H9 (cell line): ENCODE results near the gene NINL. TPM values are rescaled to one million over a fixed set of nuclear protein-coding genes. Genes with fewer than 3 reads are reported as not detected.

Experiments used
- DNase-seq: peaks from one replicate; pipeline ENCODE4 v3.0.0-alpha.2; 2017
- H2AFZ ChIP-seq: one replicate; pipeline ENCODE4 v1.6.1; 2013; ENCODE audit warnings: mild to moderate bottlenecking, low read length, control low read depth, moderate library complexity
- H2AK5ac ChIP-seq: 2 replicates; pipeline ENCODE4 v1.6.1; 2013; ENCODE audit warnings: low read length, control low read depth, mixed read lengths; ENCODE audit not compliant: insufficient read length
- H2BK120ac ChIP-seq: one replicate; pipeline ENCODE4 v1.6.1; 2013; ENCODE audit warnings: low read depth, mild to moderate bottlenecking, low read length, control low read depth, inconsistent platforms; ENCODE audit not compliant: poor library complexity, severe bottlenecking
- H2BK12ac ChIP-seq: 2 replicates; pipeline ENCODE4 v1.6.1; 2013; ENCODE audit warnings: low read length, control low read depth, mixed read lengths, low read depth; ENCODE audit not compliant: insufficient read length
- H2BK15ac ChIP-seq: 2 replicates; pipeline ENCODE4 v1.6.1; 2013; ENCODE audit warnings: low read depth, low read length, control low read depth
- H2BK20ac ChIP-seq: one replicate; pipeline ENCODE4 v1.6.1; 2013; ENCODE audit warnings: low read depth, mild to moderate bottlenecking, low read length, control low read depth, inconsistent platforms; ENCODE audit not compliant: poor library complexity, severe bottlenecking
- H2BK5ac ChIP-seq: 2 replicates; pipeline ENCODE4 v1.6.1; 2013; ENCODE audit warnings: low read length, control low read depth, mixed read lengths; ENCODE audit not compliant: insufficient read length
- H3K14ac ChIP-seq: 2 replicates; pipeline ENCODE4 v1.6.1; 2013; ENCODE audit warnings: low read length, control low read depth; ENCODE audit not compliant: insufficient read depth
- H3K18ac ChIP-seq: 2 replicates; pipeline ENCODE4 v1.6.1; 2013; ENCODE audit warnings: low read depth, mild to moderate bottlenecking, mixed read lengths, low read length, control low read depth; ENCODE audit not compliant: insufficient read length
- H3K23ac ChIP-seq: 2 replicates; pipeline ENCODE4 v1.6.1; 2013; ENCODE audit warnings: low read length, control low read depth, mixed read lengths, low read depth; ENCODE audit not compliant: insufficient read length
- H3K23me2 ChIP-seq: 2 replicates; pipeline ENCODE4 v1.6.1; 2013; ENCODE audit warnings: low read depth, mild to moderate bottlenecking, mixed read lengths, low read length, control low read depth; ENCODE audit not compliant: insufficient read length, poor library complexity, severe bottlenecking
- H3K27ac ChIP-seq: 2 replicates; pipeline ENCODE4 v1.5.1; 2013; ENCODE audit warnings: low read length, control low read depth, mixed read lengths, low read depth; ENCODE audit not compliant: insufficient read length
- H3K27me3 ChIP-seq: 2 replicates; pipeline ENCODE4 v1.6.1; 2013; ENCODE audit warnings: low read length, control low read depth, inconsistent platforms; ENCODE audit not compliant: insufficient read depth
- H3K4ac ChIP-seq: 2 replicates; pipeline ENCODE4 v1.6.1; 2013; ENCODE audit warnings: low read depth, mild to moderate bottlenecking, control low read depth, inconsistent platforms, low read length, moderate library complexity
- H3K4me1 ChIP-seq: 2 replicates; pipeline ENCODE4 v1.6.1; 2013; ENCODE audit warnings: low read length, control low read depth, inconsistent platforms; ENCODE audit not compliant: insufficient read depth
- H3K4me2 ChIP-seq: 2 replicates; pipeline ENCODE4 v1.6.1; 2013; ENCODE audit warnings: low read length, control low read depth, mixed read lengths; ENCODE audit not compliant: insufficient read length, insufficient read depth
- H3K56ac ChIP-seq: 2 replicates; pipeline ENCODE4 v1.6.1; 2013; ENCODE audit warnings: low read depth, mild to moderate bottlenecking, mixed read lengths, low read length, control low read depth; ENCODE audit not compliant: insufficient read length
- H3K79me1 ChIP-seq: 2 replicates; pipeline ENCODE4 v1.6.1; 2013; ENCODE audit warnings: low read depth, mild to moderate bottlenecking, moderate library complexity, low read length, control low read depth, inconsistent platforms; ENCODE audit not compliant: insufficient read depth, poor library complexity, severe bottlenecking
- H3K79me2 ChIP-seq: 2 replicates; pipeline ENCODE4 v1.6.1; 2013; ENCODE audit warnings: low read length, control low read depth, inconsistent platforms; ENCODE audit not compliant: insufficient read depth
- H3K9ac ChIP-seq: 2 replicates; pipeline ENCODE4 v1.6.1; 2013; ENCODE audit warnings: low read length, control low read depth, mixed read lengths; ENCODE audit not compliant: insufficient read length; ENCODE audit errors: extremely low read depth
- H3K9me3 ChIP-seq: one replicate; pipeline ENCODE4 v1.6.1; 2013; ENCODE audit warnings: low read depth, low read length, inconsistent platforms; ENCODE audit not compliant: control insufficient read depth
- H3T11ph ChIP-seq: one replicate; pipeline ENCODE4 v1.6.1; 2013; ENCODE audit warnings: mild to moderate bottlenecking, low read length, control low read depth, inconsistent platforms
- H4K20me1 ChIP-seq: one replicate; pipeline ENCODE4 v1.6.1; 2013; ENCODE audit not compliant: control insufficient read depth, insufficient read length, insufficient read depth
- H4K5ac ChIP-seq: 2 replicates; pipeline ENCODE4 v1.6.1; 2013; ENCODE audit warnings: low read depth, mild to moderate bottlenecking, mixed read lengths, low read length, control low read depth; ENCODE audit not compliant: insufficient read length
- H4K8ac ChIP-seq: replicated peaks from 2 replicates; pipeline ENCODE4 v1.6.1; 2013; ENCODE audit warnings: low read length, control low read depth, mixed read lengths, low read depth; ENCODE audit not compliant: insufficient read length
- H4K91ac ChIP-seq: 2 replicates; pipeline ENCODE4 v1.6.1; 2013; ENCODE audit warnings: low read depth, mild to moderate bottlenecking, moderate library complexity, mixed read lengths, low read length, control low read depth; ENCODE audit not compliant: insufficient read length
- H3K27ac Mint-ChIP-seq, 3 experiments: 2 replicates in 2 of 3; 3 replicates in 1 of 3; pipeline ENCODE4 v1.8.0; 2020 to 2021; ENCODE audit warnings: mixed read lengths in 3 of 3, mild to moderate bottlenecking in 1 of 3, moderate library complexity in 1 of 3
- H3K27me3 Mint-ChIP-seq: 2 replicates; pipeline ENCODE4 v1.8.0; 2021; ENCODE audit warnings: low read depth, mild to moderate bottlenecking, moderate library complexity, mixed read lengths
- H3K36me3 Mint-ChIP-seq, 3 experiments: 2 replicates in 2 of 3; 3 replicates in 1 of 3; pipeline ENCODE4 v1.8.0; 2020 to 2021; ENCODE audit warnings: low read depth in 3 of 3, mixed read lengths in 3 of 3; ENCODE audit not compliant: insufficient read depth in 1 of 3
- H3K4me1 Mint-ChIP-seq, 2 experiments: 2 replicates each; pipeline ENCODE4 v1.8.0; 2020; ENCODE audit warnings: mixed read lengths in 2 of 2
- H3K4me3 Mint-ChIP-seq, 2 experiments: 2 replicates in 1 of 2; 3 replicates in 1 of 2; pipeline ENCODE4 v1.8.0; 2020 to 2021; ENCODE audit warnings: mild to moderate bottlenecking in 2 of 2, mixed read lengths in 2 of 2, moderate library complexity in 1 of 2
- H3K9me3 Mint-ChIP-seq, 2 experiments: 2 replicates in 1 of 2; 3 replicates in 1 of 2; pipeline ENCODE4 v1.8.0; 2020; ENCODE audit warnings: mild to moderate bottlenecking in 2 of 2, mixed read lengths in 2 of 2, moderate library complexity in 1 of 2
- CTCF ChIP-seq: fragments of 200-600 bp; sonication (generic); conservative IDR thresholded peaks from 3 replicates; pipeline ENCODE4 v1.8.0; 2021; ENCODE audit warnings: antibody characterized with exemption, mild to moderate bottlenecking
- WGBS: extraction: QIAGEN DNeasy Blood & Tissue Kit; methylation state at CpG from one replicate; pipeline ENCODE4 v1.1.7; 2013; ENCODE audit warnings: missing lambda C conversion rate, low lambda C conversion rate, mixed read lengths; ENCODE audit not compliant: insufficient read length; ENCODE audit errors: extremely low coverage; 5-methylcytosine and 5-hydroxymethylcytosine counted together
- total RNA-seq: library from RNA; stranded (reverse); gene quantifications from 2 replicates; pipeline ENCODE4 v1.2.1, GENCODE V29; 2021

NINL gene
- total RNA-seq, 1 experiment from 2014 or later = 34.3 TPM

GRCh38 chr20:25588491-25588890 lies 3.2 kb upstream of the NINL start:
- TF ChIP-seq CTCF = no peak
- Histone ChIP-seq H2BK5ac (no peak overlapping the region), H3K4ac (no peak overlapping the region), H2BK15ac (no peak overlapping the region), H3K4me2 (no peak overlapping the region), H4K5ac (no peak overlapping the region), H3K14ac (no peak overlapping the region), H4K8ac (no peak overlapping the region), H3K79me2 (peaks cover 2% of the 10 kb centered on the region; the same call in 1 of the 2 replicates), H3K27me3 (no peaks in the 10 kb centered on the region), H3K9me3 (no peaks in the 10 kb centered on the region), H3K9ac (no peak overlapping the region), H3K4me1 (no peaks in the 10 kb centered on the region), H3K23me2 (peaks cover 4% of the 10 kb centered on the region), H3K23ac (no peak overlapping the region), H3K79me1 (no peaks in the 10 kb centered on the region), H2BK20ac (no peak overlapping the region), H4K91ac (no peak overlapping the region), H3K27ac (no peak overlapping the region), H3K56ac (no peak overlapping the region), H2BK12ac (no peak overlapping the region), H4K20me1 (no peaks in the 10 kb centered on the region), H2AK5ac (no peak overlapping the region), H3K18ac (no peak overlapping the region), H2BK120ac (no peak overlapping the region), H2AFZ (no peak overlapping the region), H3T11ph (no peak overlapping the region)
- peaks cover 0 to 2% of the 10 kb centered on the region in 2 experiments; a peak in 2 of 5 replicates for H3K9me3 Mint-ChIP-seq
- H3K27me3 Mint-ChIP-seq = no peaks in the 10 kb centered on the region; the same call in 1 of the 2 replicates
- no CpG with 5 or more reads among the region's 7 CpGs for WGBS
- H3K36me3 Mint-ChIP-seq = peaks cover 4 to 7% (median 6%) of the 10 kb centered on the region in 3 experiments
- no peak overlapping the region for H3K27ac Mint-ChIP-seq
- peaks cover 8 to 18% of the 10 kb centered on the region in 2 experiments for H3K4me1 Mint-ChIP-seq
- H3K4me3 Mint-ChIP-seq = no peak overlapping the region
- DNase-seq = no peak
